SK-N-SH treated with all-trans-retinoic acid at 6 μM for 48 hours (cell line): ENCODE measurements around the gene HOXA6.

Source experiments
- BACH2 ChIP-seq: fragments of 250-450 bp; sonication (Bioruptor Pico); IDR thresholded peaks from 2 replicates; pipeline ENCODE4 v1.9.0; 2021; ENCODE audit warnings: mild to moderate bottlenecking, borderline replicate concordance
- ISL1 ChIP-seq: fragments of 250-450 bp; sonication (Bioruptor Pico); IDR thresholded peaks from 2 replicates; pipeline ENCODE4 v2.1.2; 2022; ENCODE audit warnings: mild to moderate bottlenecking, moderate library complexity
- OSR1 ChIP-seq: fragments of 250-450 bp; sonication (Bioruptor Pico); IDR thresholded peaks from 2 replicates; pipeline ENCODE4 v1.8.0; 2022; ENCODE audit warnings: moderate library complexity, mild to moderate bottlenecking, inconsistent platforms
- RARB ChIP-seq: fragments of 250-450 bp; sonication (Bioruptor Pico); IDR thresholded peaks from 2 replicates; pipeline ENCODE4 v1.8.0; 2021; ENCODE audit warnings: mild to moderate bottlenecking, moderate library complexity
- SNAI2 ChIP-seq: fragments of 250-450 bp; sonication (Bioruptor Pico); IDR thresholded peaks from 2 replicates; pipeline ENCODE4 v1.5.0; 2020; ENCODE audit warnings: mild to moderate bottlenecking, moderate library complexity
- TCF4 ChIP-seq: fragments of 250-450 bp; sonication (Bioruptor Pico); IDR thresholded peaks from 2 replicates; pipeline ENCODE4 v1.8.0; 2021; ENCODE audit warnings: mild to moderate bottlenecking, moderate library complexity, borderline replicate concordance
- ZC3H10 ChIP-seq: fragments of 250-450 bp; sonication (Bioruptor Pico); IDR thresholded peaks from 2 replicates; pipeline ENCODE4 v1.5.1; 2021; ENCODE audit warnings: mild to moderate bottlenecking, moderate library complexity
- ZFP3 ChIP-seq: fragments of 250-450 bp; sonication (Bioruptor Pico); IDR thresholded peaks from 2 replicates; pipeline ENCODE4 v1.5.0; 2020; ENCODE audit warnings: mild to moderate bottlenecking, moderate library complexity
- ZFP30 ChIP-seq: fragments of 450-650 bp; formaldehyde crosslinking; IDR thresholded peaks from 2 replicates; pipeline ENCODE4 v1.5.0; 2022; ENCODE audit warnings: mild to moderate bottlenecking, moderate library complexity
- ZNF70 ChIP-seq: fragments of 450-650 bp; formaldehyde crosslinking; IDR thresholded peaks from 2 replicates; pipeline ENCODE4 v1.5.0; 2020; ENCODE audit warnings: mild to moderate bottlenecking, moderate library complexity
- ZNF8 ChIP-seq: fragments of 450-650 bp; formaldehyde crosslinking; IDR thresholded peaks from 2 replicates; pipeline ENCODE4 v1.5.0; 2020; ENCODE audit warnings: mild to moderate bottlenecking, moderate library complexity
- TF ChIP-seq, protein P1 (sequence below): fragments of 250-450 bp; sonication (Bioruptor Pico); IDR thresholded peaks from 2 replicates; pipeline ENCODE4 v1.8.0; 2020; ENCODE audit warnings: mild to moderate bottlenecking, moderate library complexity, borderline replicate concordance
- TF ChIP-seq, protein P2 (sequence below): fragments of 250-450 bp; sonication (Bioruptor Pico); IDR thresholded peaks from 2 replicates; pipeline ENCODE4 v1.5.1; 2021; ENCODE audit warnings: mild to moderate bottlenecking, moderate library complexity
- TF ChIP-seq, protein P3 (sequence below): fragments of 250-450 bp; sonication (Bioruptor Pico); IDR thresholded peaks from 2 replicates; pipeline ENCODE4 v1.5.1; 2020; ENCODE audit warnings: low read depth, mild to moderate bottlenecking, moderate library complexity

DNA sequence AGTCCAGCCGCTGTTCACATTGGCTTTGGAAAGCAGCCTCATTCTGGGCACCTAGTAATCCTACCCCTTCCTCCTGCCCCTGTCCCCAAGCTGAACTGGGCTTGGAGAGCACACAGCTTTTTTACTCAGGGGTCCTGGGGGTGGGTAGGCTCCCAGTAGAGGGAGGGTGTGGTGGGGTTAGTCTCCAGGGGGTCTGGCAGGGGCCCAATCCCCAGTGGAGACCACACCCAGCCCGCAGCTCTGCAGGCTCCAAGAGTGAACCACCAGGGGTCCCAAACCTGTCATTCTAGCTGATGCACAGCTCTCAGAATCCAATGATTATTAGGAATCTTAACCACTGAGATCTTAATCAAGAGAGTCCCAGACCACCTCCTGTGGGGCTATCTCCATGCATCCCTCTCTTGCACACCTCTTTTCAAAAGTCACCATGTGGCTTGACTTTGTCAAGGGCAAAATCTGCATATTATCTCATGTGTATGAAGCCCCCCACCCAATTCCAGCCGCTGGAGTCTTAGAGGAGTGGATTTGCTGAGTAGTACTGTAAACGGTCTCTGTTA, 34.8 kb upstream of the HOXA6 start:
- TF ChIP-seq OSR1 (CRISPR knock-in tag) (no peak), BACH2 (CRISPR knock-in tag) (no peak), ISL1 (CRISPR knock-in tag) (no peak), SNAI2 (CRISPR knock-in tag) (no peak), ZNF8 (no peak), ZNF70 (CRISPR knock-in tag) (no peak), TCF4 (CRISPR knock-in tag) (no peak), ZC3H10 (CRISPR knock-in tag) (no peak), RARB (CRISPR knock-in tag) (no peak), ZFP30 (CRISPR knock-in tag) (no peak), ZFP3 (CRISPR knock-in tag) (no peak)
- TF ChIP-seq, protein P1, sequence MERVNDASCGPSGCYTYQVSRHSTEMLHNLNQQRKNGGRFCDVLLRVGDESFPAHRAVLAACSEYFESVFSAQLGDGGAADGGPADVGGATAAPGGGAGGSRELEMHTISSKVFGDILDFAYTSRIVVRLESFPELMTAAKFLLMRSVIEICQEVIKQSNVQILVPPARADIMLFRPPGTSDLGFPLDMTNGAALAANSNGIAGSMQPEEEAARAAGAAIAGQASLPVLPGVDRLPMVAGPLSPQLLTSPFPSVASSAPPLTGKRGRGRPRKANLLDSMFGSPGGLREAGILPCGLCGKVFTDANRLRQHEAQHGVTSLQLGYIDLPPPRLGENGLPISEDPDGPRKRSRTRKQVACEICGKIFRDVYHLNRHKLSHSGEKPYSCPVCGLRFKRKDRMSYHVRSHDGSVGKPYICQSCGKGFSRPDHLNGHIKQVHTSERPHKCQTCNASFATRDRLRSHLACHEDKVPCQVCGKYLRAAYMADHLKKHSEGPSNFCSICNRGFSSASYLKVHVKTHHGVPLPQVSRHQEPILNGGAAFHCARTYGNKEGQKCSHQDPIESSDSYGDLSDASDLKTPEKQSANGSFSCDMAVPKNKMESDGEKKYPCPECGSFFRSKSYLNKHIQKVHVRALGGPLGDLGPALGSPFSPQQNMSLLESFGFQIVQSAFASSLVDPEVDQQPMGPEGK (CRISPR knock-in tag): no peak
- TF ChIP-seq, protein P2, sequence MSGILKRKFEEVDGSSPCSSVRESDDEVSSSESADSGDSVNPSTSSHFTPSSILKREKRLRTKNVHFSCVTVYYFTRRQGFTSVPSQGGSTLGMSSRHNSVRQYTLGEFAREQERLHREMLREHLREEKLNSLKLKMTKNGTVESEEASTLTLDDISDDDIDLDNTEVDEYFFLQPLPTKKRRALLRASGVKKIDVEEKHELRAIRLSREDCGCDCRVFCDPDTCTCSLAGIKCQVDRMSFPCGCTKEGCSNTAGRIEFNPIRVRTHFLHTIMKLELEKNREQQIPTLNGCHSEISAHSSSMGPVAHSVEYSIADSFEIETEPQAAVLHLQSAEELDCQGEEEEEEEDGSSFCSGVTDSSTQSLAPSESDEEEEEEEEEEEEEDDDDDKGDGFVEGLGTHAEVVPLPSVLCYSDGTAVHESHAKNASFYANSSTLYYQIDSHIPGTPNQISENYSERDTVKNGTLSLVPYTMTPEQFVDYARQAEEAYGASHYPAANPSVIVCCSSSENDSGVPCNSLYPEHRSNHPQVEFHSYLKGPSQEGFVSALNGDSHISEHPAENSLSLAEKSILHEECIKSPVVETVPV (CRISPR knock-in tag): no peak
- TF ChIP-seq, protein P3, sequence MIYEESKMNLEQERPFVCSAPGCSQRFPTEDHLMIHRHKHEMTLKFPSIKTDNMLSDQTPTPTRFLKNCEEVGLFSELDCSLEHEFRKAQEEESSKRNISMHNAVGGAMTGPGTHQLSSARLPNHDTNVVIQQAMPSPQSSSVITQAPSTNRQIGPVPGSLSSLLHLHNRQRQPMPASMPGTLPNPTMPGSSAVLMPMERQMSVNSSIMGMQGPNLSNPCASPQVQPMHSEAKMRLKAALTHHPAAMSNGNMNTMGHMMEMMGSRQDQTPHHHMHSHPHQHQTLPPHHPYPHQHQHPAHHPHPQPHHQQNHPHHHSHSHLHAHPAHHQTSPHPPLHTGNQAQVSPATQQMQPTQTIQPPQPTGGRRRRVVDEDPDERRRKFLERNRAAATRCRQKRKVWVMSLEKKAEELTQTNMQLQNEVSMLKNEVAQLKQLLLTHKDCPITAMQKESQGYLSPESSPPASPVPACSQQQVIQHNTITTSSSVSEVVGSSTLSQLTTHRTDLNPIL (CRISPR knock-in tag): no peak
